PC-3 (cell line): ENCODE results near the gene GOSR1.
"Not testable (repeated sequence)": the region's sequence is repeated elsewhere in the genome, so short reads cannot be mapped to it uniquely, and the experiment has no call there.

Experiments used
- EZH2 ChIP-seq: fragments of 300-600 bp; sonication (generic); IDR thresholded peaks from one replicate; pipeline ENCODE4 v1.6.1; 2017; ENCODE audit warnings: antibody characterized with exemption, mild to moderate bottlenecking, low read length; ENCODE audit not compliant: unreplicated experiment
- EZH2phosphoT487 ChIP-seq: fragments of 300-600 bp; sonication (generic); IDR thresholded peaks from 2 replicates; pipeline ENCODE4 v1.6.1; 2018; ENCODE audit warnings: mild to moderate bottlenecking, antibody characterized with exemption, low read length, borderline replicate concordance
- TF ChIP-seq, protein P1 (sequence below): fragments of 300-600 bp; sonication (generic); conservative IDR thresholded peaks from 2 replicates; pipeline ENCODE4 v1.5.1; 2017; ENCODE audit warnings: antibody characterized with exemption, low read depth, mild to moderate bottlenecking, low read length

DNA sequence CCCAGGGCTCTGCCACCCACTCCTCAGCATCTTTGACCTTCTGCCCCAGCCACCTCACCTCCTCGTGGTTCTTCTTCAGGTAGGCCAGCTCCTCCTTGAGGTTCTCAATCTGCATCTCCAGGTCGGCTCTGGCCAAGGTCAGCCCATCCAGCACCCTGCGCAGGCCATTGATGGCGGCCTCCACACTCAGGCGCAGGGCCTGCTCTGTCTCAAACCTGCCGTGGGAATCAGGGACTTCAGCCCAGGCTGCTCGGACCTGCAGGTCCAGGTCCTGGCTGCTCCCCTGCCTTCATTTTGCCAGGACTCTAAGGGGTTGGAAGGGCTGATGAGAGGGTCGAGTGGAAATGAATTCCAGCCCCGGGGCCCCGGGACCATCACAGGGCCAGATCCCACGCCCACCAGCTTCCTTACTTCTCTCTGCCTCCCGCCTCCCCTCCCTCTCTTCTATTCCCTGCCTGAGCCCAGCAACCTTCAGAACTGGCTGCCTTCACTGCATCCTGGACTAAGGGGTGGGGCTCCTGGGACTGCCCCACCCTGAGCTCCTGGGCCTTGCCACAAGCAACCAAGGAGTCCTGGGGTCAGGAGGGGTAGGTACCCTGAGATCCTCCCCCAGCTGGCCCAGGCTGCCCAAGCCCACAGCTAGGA, 92.4 kb downstream of the GOSR1 start:
- TF ChIP-seq, protein P1, sequence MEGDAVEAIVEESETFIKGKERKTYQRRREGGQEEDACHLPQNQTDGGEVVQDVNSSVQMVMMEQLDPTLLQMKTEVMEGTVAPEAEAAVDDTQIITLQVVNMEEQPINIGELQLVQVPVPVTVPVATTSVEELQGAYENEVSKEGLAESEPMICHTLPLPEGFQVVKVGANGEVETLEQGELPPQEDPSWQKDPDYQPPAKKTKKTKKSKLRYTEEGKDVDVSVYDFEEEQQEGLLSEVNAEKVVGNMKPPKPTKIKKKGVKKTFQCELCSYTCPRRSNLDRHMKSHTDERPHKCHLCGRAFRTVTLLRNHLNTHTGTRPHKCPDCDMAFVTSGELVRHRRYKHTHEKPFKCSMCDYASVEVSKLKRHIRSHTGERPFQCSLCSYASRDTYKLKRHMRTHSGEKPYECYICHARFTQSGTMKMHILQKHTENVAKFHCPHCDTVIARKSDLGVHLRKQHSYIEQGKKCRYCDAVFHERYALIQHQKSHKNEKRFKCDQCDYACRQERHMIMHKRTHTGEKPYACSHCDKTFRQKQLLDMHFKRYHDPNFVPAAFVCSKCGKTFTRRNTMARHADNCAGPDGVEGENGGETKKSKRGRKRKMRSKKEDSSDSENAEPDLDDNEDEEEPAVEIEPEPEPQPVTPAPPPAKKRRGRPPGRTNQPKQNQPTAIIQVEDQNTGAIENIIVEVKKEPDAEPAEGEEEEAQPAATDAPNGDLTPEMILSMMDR: not testable (repeated sequence)
- not testable (repeated sequence) for TF ChIP-seq EZH2, EZH2phosphoT487
